ENCODE results near the gene NSUN6.

DNA sequence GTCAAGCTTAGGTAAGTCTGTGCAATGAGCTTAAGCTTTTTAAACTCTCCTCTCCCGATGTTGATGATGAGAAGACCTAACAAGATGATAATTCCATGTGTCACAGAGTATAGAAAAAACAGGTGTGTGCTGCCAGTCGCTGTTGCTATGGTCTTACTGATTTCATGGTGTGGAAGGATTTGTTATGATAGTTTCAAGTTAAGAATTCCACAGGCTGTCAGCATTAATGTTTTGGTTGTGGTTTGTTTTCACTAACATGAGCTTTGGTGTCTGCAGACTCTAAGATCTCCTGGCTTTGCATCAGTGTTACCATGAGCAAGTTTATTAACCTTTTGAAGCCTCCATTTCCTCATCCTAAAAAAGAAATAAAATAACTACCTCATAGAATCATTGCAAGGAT lies 123.7 kb downstream of the NSUN6 start:
- TF ChIP-seq, protein P1, sequence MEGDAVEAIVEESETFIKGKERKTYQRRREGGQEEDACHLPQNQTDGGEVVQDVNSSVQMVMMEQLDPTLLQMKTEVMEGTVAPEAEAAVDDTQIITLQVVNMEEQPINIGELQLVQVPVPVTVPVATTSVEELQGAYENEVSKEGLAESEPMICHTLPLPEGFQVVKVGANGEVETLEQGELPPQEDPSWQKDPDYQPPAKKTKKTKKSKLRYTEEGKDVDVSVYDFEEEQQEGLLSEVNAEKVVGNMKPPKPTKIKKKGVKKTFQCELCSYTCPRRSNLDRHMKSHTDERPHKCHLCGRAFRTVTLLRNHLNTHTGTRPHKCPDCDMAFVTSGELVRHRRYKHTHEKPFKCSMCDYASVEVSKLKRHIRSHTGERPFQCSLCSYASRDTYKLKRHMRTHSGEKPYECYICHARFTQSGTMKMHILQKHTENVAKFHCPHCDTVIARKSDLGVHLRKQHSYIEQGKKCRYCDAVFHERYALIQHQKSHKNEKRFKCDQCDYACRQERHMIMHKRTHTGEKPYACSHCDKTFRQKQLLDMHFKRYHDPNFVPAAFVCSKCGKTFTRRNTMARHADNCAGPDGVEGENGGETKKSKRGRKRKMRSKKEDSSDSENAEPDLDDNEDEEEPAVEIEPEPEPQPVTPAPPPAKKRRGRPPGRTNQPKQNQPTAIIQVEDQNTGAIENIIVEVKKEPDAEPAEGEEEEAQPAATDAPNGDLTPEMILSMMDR (conservative IDR thresholded peaks at IDR 0.05; ENCODE audit: low read depth in 2 of 2) = no peak
- no peak for TF ChIP-seq CREB1 (CRISPR knock-in tag; IDR thresholded peaks at IDR 0.05; ENCODE audit: low read depth)
- no peak for TF ChIP-seq EZH2phosphoT487 (IDR thresholded peaks at IDR 0.05; ENCODE audit: unreplicated experiment)
